ENCODE measurements around the gene IQGAP2.

- TF ChIP-seq, protein P1, sequence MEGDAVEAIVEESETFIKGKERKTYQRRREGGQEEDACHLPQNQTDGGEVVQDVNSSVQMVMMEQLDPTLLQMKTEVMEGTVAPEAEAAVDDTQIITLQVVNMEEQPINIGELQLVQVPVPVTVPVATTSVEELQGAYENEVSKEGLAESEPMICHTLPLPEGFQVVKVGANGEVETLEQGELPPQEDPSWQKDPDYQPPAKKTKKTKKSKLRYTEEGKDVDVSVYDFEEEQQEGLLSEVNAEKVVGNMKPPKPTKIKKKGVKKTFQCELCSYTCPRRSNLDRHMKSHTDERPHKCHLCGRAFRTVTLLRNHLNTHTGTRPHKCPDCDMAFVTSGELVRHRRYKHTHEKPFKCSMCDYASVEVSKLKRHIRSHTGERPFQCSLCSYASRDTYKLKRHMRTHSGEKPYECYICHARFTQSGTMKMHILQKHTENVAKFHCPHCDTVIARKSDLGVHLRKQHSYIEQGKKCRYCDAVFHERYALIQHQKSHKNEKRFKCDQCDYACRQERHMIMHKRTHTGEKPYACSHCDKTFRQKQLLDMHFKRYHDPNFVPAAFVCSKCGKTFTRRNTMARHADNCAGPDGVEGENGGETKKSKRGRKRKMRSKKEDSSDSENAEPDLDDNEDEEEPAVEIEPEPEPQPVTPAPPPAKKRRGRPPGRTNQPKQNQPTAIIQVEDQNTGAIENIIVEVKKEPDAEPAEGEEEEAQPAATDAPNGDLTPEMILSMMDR (IDR thresholded peaks at IDR 0.05), result no peak
- TF ChIP-seq, protein P2, sequence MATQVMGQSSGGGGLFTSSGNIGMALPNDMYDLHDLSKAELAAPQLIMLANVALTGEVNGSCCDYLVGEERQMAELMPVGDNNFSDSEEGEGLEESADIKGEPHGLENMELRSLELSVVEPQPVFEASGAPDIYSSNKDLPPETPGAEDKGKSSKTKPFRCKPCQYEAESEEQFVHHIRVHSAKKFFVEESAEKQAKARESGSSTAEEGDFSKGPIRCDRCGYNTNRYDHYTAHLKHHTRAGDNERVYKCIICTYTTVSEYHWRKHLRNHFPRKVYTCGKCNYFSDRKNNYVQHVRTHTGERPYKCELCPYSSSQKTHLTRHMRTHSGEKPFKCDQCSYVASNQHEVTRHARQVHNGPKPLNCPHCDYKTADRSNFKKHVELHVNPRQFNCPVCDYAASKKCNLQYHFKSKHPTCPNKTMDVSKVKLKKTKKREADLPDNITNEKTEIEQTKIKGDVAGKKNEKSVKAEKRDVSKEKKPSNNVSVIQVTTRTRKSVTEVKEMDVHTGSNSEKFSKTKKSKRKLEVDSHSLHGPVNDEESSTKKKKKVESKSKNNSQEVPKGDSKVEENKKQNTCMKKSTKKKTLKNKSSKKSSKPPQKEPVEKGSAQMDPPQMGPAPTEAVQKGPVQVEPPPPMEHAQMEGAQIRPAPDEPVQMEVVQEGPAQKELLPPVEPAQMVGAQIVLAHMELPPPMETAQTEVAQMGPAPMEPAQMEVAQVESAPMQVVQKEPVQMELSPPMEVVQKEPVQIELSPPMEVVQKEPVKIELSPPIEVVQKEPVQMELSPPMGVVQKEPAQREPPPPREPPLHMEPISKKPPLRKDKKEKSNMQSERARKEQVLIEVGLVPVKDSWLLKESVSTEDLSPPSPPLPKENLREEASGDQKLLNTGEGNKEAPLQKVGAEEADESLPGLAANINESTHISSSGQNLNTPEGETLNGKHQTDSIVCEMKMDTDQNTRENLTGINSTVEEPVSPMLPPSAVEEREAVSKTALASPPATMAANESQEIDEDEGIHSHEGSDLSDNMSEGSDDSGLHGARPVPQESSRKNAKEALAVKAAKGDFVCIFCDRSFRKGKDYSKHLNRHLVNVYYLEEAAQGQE (IDR thresholded peaks at IDR 0.05; ENCODE audit: insufficient read depth in 1 of 2, low read depth in 2 of 2, low read length in 1 of 2), result no peak
- TF ChIP-seq TCF7L2 (IDR thresholded peaks at IDR 0.05; ENCODE audit: low read depth, low read length) (no peak), POLR2AphosphoS5 (IDR thresholded peaks at IDR 0.05; ENCODE audit: low read depth, low read length) (no peak)
These were observed 94.0 kb downstream of the IQGAP2 start for GRCh38 chr5:76497065-76497460.
